Ascending aorta (tissue), 2 donors: ENCODE measurements around the gene TRIM32. TPM values are rescaled to one million over a fixed set of nuclear protein-coding genes. Genes with fewer than 3 reads are reported as not detected.
A peak's percentile ranks its signal among the peaks of the same experiment; 100 is the strongest.

ENCODE experiments used
- DNase-seq, 2 donors: peaks; one replicate each; pipeline ENCODE4 v3.0.0-alpha.2; 2019; ENCODE audit warnings: low spot score in 2 of 2
- H3K27ac ChIP-seq, 2 donors: fragments of 200-600 bp; sonication (generic); one replicate each; pipeline ENCODE4 v1.5.1; 2016 to 2017; ENCODE audit warnings: mild to moderate bottlenecking in 1 of 2
- H3K27me3 ChIP-seq: fragments of 200-600 bp; sonication (generic); one replicate; pipeline ENCODE4 v1.5.1; 2017
- H3K36me3 ChIP-seq, 2 donors: fragments of 200-600 bp; sonication (generic); one replicate each; pipeline ENCODE4 v1.5.1; 2016
- H3K4me1 ChIP-seq, 2 donors: fragments of 200-600 bp; sonication (generic); one replicate each; pipeline ENCODE4 v1.5.1; 2016 to 2017; ENCODE audit warnings: mild to moderate bottlenecking in 1 of 2
- H3K4me3 ChIP-seq, 2 donors: fragments of 200-600 bp; sonication (generic); one replicate each; pipeline ENCODE4 v1.5.1; 2016 to 2017; ENCODE audit warnings: mild to moderate bottlenecking in 1 of 2
- H3K9me3 ChIP-seq, 2 donors: fragments of 200-600 bp; sonication (generic); one replicate each; pipeline ENCODE4 v1.5.1; 2016
- intact Hi-C: fragments of 100-400 bp; cut with DNase I; formaldehyde crosslinking; loops from one replicate; pipeline ENCODE4 v1.15.1; 2023
- total RNA-seq: library from RNA; depleted of rRNA; stranded (reverse); fragments of >200 nt; gene quantifications from one replicate; pipeline ENCODE4 v1.1.0, GENCODE V29; 2016
- TF ChIP-seq, protein P1 (sequence below), 3 experiments: fragments of 200-600 bp in 2 of 3; fragments of 450-650 bp in 1 of 3; sonication (generic) in 2 of 3; IDR thresholded peaks; one replicate each; pipeline ENCODE4 v1.5.1; 2016 to 2019; ENCODE audit warnings: antibody characterized with exemption in 3 of 3, mild to moderate bottlenecking in 1 of 3, moderate library complexity in 1 of 3

TRIM32 gene, protein sequence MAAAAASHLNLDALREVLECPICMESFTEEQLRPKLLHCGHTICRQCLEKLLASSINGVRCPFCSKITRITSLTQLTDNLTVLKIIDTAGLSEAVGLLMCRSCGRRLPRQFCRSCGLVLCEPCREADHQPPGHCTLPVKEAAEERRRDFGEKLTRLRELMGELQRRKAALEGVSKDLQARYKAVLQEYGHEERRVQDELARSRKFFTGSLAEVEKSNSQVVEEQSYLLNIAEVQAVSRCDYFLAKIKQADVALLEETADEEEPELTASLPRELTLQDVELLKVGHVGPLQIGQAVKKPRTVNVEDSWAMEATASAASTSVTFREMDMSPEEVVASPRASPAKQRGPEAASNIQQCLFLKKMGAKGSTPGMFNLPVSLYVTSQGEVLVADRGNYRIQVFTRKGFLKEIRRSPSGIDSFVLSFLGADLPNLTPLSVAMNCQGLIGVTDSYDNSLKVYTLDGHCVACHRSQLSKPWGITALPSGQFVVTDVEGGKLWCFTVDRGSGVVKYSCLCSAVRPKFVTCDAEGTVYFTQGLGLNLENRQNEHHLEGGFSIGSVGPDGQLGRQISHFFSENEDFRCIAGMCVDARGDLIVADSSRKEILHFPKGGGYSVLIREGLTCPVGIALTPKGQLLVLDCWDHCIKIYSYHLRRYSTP
- 2.6 TPM for total RNA-seq

DNA sequence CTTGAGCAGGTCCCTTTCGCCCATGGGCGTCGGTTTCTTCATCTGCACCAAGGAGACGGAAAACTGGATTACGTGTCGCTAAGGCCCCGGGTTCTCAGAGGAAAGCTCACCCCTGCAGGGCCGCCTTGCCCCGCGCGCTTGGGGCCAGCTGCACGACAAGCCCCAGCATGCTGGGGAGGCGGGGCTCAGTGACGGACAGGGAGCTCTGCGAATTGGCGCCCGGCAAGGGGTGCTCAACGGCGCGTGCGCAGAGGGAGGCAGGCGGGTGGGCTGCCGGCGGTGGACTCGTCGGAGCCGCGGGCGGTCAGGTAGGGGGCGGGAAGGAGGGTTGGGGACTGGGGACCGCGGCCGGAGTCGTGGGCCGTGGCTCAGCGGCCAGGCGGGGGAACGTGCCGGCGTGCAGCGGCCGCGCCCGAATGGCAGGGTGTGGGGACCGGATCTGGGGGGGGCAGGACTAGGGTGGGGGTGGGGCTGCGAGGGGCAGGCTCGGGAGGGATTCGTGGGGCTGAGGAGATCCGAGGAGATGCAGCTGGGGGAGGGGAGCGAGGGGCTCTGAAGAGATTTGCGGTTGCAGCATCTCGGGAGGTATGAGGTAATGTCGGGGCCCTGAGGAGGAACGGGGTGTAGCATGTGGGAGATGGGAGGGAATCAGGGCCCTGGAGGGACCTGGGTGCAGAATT lies at the start of gene TRIM32:
Gene TRIM32, plus strand, starts transcription at position 232 of the 680 bp plus-strand sequence. CDS start 10,438 bp downstream, outside the sequence.
- Histone ChIP-seq H3K4me3 (peak within 1 kb of the TSS; percentile 69 to 81), H3K4me1 (peaks cover 0 to 19% of the 10 kb centered on the region in 2 donors), H3K27ac (peak within 1 kb of the TSS; percentile 66 to 81), H3K36me3 (no peaks in the 10 kb centered on the region), H3K27me3 (no peaks in the 10 kb centered on the region), H3K9me3 (no peaks in the 10 kb centered on the region)
- intact Hi-C loops: loop anchor here (1.0 kb wide), 1 partner anchor 530 kb away; no protein-coding TSS in a partner anchor
- DNase-seq: peak; percentile 59 to 93
- TF ChIP-seq, protein P1, sequence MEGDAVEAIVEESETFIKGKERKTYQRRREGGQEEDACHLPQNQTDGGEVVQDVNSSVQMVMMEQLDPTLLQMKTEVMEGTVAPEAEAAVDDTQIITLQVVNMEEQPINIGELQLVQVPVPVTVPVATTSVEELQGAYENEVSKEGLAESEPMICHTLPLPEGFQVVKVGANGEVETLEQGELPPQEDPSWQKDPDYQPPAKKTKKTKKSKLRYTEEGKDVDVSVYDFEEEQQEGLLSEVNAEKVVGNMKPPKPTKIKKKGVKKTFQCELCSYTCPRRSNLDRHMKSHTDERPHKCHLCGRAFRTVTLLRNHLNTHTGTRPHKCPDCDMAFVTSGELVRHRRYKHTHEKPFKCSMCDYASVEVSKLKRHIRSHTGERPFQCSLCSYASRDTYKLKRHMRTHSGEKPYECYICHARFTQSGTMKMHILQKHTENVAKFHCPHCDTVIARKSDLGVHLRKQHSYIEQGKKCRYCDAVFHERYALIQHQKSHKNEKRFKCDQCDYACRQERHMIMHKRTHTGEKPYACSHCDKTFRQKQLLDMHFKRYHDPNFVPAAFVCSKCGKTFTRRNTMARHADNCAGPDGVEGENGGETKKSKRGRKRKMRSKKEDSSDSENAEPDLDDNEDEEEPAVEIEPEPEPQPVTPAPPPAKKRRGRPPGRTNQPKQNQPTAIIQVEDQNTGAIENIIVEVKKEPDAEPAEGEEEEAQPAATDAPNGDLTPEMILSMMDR (IDR thresholded peaks at IDR 0.05): no peak

DNA sequence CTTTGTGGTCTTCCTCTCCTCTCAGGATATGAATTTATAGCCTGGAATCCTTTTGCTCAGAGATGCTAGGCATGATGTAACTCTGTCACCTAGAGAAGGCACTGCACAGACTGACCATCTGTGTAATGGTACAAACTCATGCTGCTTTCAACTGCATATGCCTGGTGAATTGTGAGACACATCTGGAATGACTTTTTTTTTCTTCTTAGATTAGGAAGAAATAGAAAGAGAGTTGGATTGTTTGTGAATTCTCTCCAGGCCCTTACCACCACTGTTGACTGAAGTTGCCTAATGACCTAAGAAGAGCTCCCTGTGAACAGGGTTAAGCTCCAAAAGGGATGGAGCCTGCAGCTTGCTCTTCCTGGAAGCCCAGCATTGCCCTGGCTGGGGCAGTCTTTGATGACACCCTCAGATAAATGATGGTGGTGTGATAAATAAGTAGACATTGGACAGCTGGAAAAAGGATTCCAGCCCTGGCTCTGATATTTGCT lies 47.8 kb upstream of the TRIM32 start:
- no peaks in the 10 kb centered on the region for H3K9me3 ChIP-seq
- H3K27ac ChIP-seq: no peak overlapping the region
- no peaks in the 10 kb centered on the region for H3K27me3 ChIP-seq
- H3K36me3 ChIP-seq: no peaks in the 10 kb centered on the region
- H3K4me1 ChIP-seq: no peaks in the 10 kb centered on the region
- DNase-seq: no peak
- H3K4me3 ChIP-seq: no peak overlapping the region
- TF ChIP-seq, protein P1 (IDR thresholded peaks at IDR 0.05): no peak
- intact Hi-C loops: no loop called here

DNA sequence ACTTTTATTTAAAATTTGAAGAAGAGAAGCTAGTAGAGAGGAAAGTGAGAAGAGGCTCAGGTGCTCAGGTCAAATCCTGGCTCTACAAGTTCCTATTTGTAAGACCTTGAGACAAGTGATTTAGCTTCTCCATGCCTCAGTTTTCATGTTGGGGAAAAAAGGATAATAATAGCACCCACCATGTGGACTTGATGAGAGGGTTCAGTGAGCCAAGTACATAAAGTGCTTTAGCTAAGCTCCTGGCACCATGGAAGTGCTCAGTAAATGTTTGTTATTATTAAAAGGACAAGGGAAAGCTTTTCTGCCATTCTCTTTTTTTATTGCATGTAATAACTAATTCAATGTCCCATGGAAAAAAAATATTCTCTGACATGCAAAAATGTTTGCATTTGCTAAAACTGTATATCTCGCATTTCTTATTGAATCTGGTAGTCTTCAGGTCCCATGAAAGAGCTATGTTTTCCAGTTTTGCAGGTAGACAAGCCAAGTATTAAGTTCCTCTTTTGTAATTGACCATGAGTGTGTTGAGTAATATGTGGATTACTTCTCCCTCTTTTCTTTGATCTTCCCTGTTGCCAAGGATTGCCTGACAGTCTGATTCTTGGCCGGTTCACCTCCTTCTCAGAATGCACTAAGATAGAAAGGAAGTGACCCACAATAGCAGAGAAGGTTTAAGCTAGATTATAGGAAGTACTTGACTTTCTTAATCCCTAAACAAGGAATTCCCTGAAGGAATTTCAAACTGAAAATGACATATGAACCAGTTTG lies 45.6 kb upstream of the TRIM32 start:
- Histone ChIP-seq H3K4me3 (no peak overlapping the region), H3K27me3 (no peaks in the 10 kb centered on the region), H3K27ac (no peak overlapping the region), H3K36me3 (no peaks in the 10 kb centered on the region), H3K9me3 (no peaks in the 10 kb centered on the region), H3K4me1 (no peaks in the 10 kb centered on the region)
- DNase-seq: no peak
- TF ChIP-seq, protein P1 (IDR thresholded peaks at IDR 0.05): no peak
- intact Hi-C loops: no loop called here

DNA sequence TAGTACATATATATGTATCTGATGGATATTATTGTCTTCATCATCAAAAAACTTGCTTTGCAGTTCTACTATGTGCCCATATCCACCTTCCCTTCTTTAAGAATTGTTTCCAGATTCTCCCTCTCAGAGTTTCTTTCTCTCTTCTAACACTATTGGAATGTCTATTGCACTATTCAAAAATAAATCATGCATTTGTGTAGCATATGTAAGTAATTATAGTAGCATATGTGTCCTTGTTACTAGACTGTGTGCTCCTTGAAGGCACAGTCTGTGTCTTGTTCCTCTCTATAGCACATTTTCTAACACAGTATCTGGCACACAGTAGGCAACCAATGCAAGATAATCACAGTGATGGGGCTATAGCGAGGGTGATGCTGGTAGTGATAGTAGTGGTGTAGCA lies 43.4 kb upstream of the TRIM32 start:
- TF ChIP-seq, protein P1 (IDR thresholded peaks at IDR 0.05): no peak
- Histone ChIP-seq H3K4me3 (no peak overlapping the region), H3K36me3 (no peaks in the 10 kb centered on the region), H3K4me1 (no peaks in the 10 kb centered on the region), H3K27ac (no peak overlapping the region), H3K9me3 (no peaks in the 10 kb centered on the region), H3K27me3 (no peaks in the 10 kb centered on the region)
- no peak for DNase-seq
- intact Hi-C loops: no loop called here

DNA sequence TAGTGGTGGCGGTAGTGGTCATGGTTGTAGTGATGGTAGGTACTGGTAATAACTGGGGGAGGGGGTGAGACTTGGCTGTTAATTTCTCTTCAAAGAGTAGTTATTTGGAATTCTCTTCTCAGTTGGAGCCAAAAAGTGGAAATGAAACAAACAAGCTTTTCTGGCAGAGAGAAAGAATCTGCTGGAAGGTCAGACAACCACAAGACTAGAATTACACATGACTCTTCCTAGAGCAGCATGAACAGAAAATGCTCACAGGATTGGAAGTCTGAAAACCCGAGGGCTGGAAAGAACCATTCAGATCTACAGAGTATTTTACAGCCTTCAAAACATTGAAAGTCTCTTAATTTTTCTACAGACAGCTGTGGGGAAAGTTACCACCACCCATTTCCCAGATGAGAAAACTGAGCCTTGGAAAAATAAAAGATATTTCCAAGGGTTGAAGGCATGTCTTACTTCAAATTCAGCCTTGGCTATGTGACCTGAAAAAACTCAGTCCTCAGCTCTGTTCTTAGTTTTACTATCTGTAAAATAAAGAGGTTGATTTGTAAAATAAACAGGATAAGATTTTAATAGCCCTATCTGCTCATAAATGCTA lies 42.9 kb upstream of the TRIM32 start:
- Histone ChIP-seq H3K4me3 (no peak overlapping the region), H3K9me3 (no peaks in the 10 kb centered on the region), H3K27ac (no peak overlapping the region), H3K36me3 (no peaks in the 10 kb centered on the region), H3K4me1 (no peaks in the 10 kb centered on the region), H3K27me3 (no peaks in the 10 kb centered on the region)
- DNase-seq: no peak
- TF ChIP-seq, protein P1 (IDR thresholded peaks at IDR 0.05): no peak
- intact Hi-C loops: no loop called here
